EH (cell line): Measurements from ENCODE around the gene LAPTM5.
A peak's percentile ranks its signal among the peaks of the same experiment; 100 is the strongest.

ENCODE experiments used
- DNase-seq: peaks from one replicate; pipeline ENCODE4 v3.0.0-alpha.2; 2015; ENCODE audit warnings: low read depth

Gene LAPTM5

DNA sequence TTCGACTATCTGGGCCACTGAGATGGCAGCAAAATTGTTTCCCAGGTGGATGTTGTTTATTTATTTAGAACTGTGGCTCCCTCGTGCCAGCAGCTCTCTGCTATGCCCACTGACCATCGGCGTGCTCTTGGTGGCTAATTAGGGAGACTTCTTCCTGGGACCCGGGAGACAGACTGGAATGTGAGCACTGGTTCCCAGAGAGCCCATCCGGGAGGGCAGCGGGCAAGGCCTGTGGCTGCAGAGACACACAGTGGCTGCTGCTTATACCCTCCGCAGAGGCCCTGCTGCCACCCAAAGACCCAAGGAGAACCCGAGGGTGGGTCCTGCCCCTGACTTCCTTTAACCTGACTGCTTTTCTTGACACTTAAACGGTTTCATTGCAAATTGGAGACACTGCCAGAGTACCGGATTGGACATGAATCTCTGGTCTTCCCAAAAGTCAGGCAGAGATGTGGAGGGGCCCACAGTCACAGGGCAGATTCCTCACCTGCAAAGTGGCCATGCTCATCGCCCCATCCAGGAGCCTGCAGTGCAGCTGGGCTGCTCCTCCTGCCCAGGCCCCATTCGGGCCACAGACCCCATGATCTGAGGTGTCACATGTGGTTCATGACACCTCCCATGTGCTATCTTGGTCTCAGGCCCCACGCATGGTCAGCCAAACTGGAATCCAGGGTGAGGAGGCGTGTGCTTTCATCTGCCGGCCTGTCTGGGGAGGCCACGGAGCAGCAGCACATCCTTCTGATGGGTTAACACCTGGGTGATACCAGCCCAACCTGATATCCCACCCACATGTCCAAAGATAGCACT, 28.5 kb downstream of the LAPTM5 start:
- DNase-seq: no peak

DNA sequence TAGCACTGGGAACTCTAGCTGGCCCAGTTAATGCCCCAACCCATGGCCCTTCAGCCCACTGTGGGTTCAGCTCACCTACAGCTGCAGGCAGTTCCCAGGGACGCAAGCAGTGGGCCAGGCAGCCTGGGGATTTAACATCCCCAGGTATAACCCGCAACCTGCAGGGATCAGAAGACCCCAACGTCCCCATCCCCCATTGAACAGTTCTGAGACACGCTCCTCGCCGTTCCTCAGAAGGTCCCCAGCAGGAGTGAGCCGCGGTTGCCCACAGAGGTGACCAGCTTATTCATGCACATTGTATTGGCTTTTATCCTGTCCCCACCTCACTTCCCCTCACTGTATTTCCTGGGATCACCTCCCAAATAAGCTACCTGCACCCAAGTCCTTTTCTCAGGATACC, 29.2 kb downstream of the LAPTM5 start:
- no peak for DNase-seq

DNA sequence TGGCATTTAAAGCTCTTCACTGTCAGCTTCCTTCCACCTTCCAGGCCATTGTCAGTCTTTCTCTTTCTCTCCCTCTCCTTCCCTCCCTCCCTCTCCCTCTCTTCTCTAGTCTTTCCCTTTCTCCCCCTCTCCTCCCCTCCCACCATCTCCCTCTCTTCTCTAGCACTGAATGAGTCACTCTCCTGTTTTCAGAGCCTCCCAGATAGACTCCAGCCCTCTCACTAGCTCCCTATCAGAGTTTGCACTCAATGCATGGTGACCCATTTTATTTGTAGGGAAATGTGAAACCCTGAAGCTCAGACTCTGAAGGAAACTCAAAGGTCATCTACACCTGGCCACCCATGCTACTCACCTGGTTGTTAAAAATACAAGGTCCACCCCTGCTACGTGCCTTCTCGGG, 29.8 kb downstream of the LAPTM5 start:
- peak; percentile 67 for DNase-seq

DNA sequence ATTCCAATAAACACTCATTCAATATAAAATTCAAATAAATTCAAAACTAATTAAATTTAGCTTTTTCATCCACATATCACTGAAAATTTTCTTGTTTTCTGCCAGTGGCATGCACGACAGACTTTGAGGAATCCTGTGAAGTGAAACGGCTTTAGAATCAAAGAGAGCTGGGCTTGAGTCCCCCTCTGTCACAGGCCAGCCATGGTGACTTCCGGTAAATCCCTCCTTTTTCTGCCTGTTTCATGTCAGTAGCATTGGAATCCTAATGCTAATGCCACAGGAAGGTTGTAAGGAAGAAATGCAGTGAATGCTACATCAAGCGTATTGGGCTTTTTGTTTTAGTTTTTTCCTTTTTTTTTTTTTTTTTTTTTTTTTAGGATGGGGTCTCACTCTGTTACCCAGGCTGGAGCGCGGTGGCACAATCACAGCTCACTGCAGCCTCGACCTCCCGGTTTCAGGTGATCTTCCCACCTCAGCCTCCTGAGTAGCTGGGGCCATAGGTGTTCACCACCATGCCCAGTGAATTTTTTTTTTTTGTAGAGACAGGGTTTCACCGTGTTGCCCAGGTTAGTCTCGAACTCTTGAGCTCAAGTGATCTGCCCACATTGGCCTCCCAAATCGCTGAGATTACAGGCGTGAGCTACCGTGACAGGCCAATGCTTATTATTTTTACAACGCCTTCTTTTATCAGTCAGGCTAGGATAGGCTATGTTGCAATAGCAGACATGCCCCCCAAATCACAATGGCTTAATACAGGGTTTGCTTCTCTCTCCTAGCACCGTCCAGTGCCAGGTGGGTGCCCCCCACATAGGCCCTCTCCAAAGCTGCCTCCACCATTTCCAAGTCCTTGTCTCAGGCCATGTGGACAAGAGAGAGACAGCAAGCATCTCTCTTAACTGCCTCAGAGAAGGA, 30.5 kb downstream of the LAPTM5 start:
- DNase-seq: no peak

DNA sequence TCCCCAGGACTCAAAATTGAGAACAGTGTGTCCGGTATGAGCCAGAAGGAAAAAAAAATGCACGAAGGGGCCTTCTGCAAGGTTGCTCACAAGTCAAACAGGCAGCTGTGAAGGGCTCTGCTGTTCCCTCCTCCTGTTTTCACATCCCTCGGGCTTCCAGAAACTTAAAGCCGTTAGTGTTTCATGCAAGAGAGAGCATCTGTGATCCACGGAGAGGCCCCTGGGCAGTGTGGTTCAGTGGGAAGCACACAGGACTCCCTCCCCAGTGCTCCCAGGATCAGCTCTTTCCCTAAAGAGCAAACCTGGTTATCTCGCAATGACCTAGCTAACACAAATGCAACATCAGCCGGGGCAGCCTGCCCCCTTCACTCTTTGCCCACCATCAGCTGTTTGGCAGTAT, 31.3 kb downstream of the LAPTM5 start:
- no peak for DNase-seq

DNA sequence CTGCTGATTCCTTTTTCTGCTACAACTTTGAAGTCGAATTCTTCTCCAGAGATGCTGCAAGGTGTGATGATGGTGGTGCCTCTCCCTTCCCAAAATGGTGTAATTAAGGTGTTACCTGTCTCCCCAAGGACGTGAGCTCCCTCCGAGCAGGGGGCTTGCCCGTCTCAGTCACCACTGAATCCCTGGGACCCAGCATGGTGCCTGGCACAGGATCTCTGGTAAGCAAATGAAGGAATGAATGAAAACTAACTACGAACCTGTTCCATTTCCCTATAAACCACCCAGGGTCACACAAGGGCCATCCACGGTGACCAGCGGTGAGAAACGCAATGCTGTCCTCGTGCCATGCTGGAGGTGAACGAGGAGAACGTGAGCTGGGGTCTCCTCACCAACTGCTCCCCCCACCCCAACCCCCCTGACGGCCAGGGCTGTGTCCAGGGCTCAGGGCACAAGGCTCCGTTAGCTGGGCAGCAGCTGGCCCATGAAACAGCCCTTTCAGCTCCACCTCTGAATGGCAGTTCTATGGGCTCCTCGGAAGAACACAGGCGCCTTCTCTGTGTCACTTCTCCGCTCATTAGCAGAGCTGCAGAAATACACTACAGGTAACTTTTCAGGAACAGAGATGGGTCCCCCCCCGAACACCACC, 32.0 kb downstream of the LAPTM5 start:
- no peak for DNase-seq

DNA sequence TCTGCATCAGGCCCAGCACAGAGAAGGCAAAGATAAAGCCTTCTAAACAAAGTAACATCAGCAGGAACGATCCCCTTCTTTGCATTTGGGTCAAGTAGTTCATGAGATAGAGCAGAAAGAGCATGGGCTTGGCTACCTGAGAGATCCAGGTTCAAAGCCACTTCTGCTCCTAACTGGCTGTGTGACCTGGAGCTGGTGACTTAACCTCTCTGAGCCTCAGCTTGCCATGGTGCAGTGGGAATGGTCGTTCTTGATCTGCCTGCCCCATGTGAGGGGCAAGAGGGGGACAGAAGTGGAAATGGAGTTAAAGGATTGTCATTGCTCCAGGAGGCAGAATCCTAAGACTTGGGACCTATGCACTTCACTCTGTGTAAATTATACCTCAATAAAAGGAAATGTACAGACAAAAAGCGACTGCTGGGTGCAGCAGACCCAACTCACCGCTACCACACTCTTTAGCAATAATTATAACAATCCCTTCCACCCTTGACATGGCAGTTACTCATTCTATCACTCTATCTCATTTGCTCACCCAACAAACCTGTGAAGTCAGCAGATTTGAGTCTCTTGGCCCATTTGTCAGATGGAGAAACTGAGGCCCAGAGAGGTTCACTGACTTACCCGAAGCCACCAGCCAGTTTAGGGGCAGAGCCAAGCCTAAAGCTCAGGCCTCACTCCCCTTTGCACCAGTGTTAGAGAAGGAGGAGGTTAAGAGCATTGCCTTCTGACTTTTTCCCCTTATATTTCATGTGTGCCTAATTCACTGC, 32.7 kb downstream of the LAPTM5 start:
- DNase-seq: no peak

DNA sequence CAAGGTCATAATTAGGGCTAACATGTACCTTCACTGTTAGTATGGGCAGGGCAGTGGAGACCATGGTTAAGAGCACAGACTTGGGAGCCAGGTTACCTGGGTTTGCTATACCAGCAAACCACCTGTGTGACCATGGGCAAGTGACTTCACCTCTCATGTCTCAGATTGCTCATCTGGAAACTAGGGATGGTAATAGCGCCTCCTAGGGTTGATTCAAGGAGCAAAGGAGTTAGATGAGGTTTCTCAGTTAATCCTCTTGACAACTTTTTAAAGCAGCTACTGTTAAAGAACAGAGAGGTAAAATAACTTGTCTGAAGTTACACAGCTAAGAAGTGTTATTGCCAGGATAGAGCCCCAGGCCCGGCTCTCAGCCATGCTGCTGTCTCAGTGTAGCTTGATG, 33.4 kb downstream of the LAPTM5 start:
- no peak for DNase-seq

DNA sequence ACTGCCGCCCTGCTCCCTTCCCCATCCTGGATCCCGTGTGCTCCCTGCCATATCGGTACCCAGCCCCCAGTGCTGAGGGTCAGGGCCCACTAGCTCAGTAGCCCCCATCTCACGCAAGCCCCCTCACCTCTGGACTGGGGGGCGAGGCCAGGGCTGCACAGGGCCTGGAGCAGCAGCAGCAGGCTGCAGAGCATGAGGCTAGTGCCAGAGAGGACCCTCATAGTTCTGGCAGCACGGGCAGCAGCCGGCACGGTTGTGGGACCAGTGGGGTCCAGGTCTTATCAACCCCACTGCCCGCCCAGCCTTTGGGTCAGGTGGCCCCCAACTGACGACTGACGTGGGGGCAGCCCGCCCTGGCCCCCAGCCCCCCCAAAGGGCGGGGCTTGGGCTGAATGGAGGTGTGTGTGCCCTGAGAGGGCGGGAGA, 34.2 kb downstream of the LAPTM5 start, which contains the start of gene MATN1:
Gene MATN1 (minus strand): TSS at position 255 of the 425 bp plus-strand sequence. CDS start 34 bp downstream, at position 221.
- DNase-seq: no peak

DNA sequence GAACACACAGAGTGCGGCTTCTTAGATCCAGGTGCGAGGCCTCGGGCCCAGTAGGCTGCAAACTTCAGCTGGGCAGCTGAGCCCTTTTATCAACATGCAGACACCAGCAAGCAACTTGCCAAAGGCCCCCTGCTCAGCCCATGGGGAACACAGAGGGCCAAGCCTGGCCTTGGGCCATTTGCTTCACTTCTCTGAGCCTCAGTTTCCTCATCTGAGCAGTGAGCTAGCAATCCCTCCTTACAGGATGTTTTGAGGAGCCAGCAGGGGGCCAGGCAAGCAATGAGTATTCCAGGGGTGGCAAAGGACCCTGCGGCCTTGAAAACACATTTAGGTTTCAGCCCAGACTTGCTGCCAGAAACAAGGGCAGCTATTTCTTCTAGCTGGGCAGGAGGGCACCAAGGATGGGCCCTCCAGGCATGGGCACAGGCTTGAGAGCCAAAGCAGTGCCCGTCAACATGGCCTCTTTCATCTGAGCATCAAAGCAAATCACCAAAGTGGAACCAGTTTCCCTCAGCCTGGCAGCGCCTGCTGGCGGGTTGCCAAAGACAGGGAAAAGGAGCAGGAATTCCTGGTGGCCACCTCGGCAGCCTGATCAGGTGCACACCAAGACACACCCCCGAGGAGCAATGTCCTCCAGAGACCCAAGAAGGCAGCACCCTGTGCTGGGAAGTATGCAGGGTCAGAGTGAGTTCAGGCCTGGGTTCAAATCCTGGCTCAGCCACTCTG, 35.6 kb downstream of the LAPTM5 start:
- DNase-seq: no peak

DNA sequence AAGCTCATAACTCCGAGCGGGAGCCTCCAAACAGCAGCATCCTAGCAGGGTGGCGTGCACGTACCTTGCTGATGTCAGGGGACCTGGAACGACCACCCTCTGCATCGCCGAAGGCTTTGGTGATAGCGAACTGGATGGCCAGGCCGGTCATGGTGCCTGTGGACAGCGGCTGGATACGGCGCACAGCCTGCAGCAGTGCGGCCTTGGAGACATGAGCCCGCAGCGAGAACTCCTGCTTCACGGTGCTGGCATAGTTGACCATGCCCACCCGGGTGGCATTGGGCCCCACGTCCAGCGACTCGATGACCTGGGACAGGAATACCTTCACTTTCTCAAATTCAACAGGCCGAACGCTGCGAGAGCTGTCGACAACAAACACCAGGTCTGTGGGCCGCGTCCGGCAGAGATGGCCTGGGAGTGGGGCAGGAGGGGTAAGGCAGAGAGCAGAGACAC, 36.2 kb downstream of the LAPTM5 start:
- DNase-seq: no peak

DNA sequence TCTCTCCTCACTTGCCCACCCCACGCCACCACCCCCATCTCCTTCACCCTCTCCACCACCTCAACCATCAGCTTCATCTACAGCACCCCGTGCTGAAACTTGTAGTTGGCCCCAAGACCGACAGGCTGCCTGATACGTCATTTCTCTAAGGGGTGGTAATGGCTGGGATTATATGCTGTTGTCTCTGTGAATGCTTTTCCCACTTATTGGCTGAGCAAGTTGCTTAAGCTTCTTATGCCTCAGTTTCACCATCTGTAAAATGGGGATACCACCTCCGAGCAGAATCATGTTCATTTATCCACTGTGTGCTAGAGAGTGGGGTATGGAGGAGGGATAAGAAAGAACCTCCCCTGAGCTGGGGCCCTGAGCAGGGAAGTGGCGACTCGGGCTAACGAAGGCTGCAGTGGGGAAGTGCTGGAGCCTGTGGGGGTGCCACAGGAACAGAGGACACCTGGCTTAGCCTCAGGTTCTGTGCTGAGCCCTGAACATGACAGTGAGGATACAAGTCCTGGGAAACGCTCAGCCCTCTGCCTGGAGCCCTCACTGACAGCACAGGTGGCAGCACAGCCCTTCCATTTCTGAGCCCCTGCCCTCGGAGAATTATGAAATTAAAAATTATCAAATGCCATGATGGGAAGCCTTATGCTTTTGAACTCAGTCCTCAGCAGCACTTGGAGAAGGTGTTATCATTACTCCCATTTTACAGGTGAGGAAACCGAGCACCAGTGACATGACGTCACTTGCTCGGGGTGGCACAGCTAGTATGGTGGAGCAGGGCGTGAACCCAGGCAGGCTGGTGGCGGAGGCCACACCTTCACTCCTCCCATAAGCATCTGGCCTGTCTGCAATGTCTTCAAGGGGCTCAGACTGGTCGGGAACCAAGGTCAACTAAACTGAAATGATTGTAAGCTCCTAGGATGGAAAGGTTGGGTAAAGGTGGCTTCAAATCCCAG, 37.0 kb downstream of the LAPTM5 start:
- DNase-seq: no peak

DNA sequence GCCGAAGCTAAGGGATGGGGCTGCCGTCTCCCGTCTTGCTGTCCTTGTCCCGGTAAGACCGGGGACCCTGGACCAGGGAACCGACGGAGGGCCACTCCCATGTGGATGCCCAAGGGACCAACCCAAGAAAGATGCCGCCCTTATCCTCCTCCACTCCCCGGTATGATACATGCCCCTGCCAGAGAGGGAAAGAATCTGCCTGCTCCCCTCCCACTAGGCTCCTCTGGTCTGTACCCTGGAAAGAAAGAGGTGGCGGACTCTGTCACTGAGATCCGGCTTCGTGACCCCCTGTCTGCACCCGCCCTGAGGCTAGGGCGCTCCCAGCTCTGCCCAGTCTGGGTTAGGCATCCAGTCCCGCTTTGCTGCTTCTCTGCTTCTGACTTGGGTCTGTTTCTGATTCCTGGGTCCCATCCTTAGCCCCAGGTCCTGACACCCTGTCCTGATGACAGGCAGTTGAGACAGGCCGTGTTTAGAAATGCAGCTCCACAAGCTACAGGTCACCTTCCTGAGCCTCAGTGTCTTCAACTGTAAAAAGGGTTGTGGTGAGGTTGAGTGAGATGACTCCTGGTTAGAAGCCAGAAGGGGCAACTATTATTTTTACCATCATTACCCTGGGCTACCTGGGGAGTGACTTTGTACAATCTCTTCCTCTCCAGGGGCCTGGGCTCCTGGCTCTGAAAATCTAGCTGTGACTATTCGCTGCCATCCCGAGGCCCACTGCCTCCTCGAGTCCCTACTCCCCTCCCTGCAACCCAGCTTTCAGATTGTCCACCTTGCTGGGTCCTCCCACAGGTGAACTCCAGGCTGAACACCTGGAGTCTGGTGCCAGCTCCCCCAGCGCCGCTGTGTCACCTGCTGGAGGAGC, 37.9 kb downstream of the LAPTM5 start:
- peak; percentile 74 for DNase-seq

DNA sequence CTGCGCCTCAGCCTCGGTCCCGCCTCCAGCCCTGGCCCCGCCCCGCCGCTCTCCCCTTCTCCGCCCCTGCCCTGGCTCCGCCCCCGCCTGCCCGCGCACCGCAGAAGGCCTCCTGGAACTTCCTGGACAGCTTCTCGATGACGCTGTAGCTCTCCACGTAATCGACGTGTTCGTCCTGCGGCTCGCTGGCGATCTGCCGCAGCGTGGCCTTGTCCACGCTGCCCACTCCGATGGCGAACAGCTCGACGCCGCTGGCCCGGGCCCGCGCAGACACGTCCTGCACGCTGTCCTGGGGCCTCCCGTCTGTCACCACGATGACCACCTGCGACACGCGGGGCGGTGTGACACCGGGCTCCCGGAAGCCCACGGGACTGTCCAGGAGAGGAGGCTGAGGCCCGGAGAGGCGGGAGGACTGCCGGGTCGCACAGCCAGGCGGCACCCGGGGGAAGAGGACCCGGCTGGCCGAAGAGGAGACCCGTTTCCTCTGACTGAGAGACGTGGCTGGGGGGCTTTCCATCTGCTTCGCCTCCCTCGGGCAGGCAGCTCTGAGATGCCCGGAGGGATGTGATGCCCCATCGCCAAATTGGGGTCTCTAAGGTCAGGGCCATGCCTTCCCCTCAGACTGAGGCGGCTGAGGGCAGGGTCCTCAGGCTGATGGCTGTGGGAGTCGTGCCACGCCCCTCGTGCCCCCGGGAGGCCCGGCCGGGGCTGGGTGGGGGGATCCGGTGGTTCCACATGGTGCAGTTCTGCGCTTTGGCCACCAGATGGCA, 38.8 kb downstream of the LAPTM5 start:
- DNase-seq: peak; percentile 98

DNA sequence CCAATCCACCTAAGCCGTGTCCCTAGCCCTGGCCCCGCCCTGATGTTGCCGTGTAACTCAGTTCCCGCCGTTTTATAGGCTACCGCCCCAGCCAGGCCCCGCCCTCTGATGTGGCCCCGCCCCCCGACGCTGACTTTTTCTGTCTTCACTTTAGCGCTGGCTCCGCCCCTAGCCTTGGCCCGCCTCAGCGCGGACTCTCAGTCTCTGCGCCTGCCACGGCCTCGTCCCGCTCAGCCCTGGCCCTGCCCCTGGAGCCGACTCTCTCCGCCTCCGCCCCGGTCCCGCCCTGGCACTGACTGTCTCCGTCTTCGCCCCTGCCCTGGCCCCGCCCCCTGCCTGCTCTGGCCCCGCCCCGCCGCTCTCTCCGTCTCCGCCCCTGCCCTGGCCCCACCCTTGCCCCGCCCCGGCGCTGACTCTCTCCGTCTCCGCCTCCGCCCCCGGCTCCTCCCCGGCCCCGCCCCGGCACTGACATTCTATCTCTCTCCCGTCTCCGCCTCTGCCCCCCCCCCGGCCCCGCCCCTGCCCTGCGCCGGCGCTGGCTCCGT, 39.4 kb downstream of the LAPTM5 start:
- peak; percentile 98 for DNase-seq

DNA sequence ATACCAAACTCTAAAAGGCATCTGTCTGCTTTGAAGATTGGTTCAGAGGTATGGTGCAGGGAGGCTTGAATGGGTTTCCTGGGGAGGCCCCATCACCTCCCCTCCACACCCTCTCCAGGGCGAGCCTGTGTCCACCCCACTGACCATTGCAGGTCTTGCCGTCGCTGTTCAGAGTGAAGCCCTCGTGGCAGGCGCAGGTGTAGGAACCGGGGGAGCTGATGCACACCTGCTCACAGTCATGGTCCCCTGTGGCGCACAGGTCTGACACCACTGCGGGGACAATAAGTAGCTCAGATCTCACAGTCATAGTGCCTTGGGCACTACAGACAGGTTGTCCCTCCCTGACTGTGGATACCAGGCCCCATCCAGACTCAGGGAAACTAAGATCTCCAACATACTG, 40.9 kb downstream of the LAPTM5 start:
- DNase-seq: no peak

DNA sequence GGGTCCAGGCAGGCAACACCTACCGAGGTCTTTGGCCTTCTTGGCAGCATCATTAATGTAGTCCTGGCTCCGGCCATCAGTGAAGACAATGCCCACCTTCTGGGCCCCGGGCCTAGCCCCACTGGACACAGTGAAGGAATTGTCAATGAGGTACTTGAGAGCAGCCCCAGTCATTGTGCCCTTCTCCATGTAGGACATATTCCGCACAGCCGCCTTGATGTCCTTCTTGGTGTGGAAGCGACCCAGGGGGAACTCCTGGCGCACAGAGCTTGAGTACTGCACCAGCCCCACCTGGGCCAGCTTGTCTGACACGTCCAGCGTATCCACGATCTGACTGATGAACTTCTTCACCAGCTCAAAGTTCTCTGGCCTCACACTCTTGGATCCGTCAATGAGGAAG, 41.7 kb downstream of the LAPTM5 start:
- DNase-seq: no peak

DNA sequence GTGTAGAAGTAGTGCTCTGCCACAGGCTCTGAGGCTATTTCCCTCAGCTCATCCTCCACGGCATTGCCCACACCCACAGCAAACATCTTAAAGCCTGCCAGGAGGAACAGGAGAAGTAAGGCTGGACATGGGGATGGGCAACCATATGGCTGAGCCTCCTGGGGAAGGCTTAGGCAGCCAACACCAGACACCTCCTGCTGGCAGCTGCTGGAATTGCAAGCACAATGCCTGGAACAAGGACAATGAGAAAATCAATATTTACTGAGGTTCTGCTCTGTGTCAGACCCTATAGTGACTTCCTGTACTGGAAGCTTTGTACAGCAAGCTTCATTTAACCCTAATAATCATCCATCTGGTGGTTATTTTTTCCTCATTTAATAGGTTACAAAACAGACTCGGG, 42.4 kb downstream of the LAPTM5 start:
- DNase-seq: no peak
